ENCODE measurements around the gene ARIH1. TPM values are rescaled to one million over a fixed set of nuclear protein-coding genes. Genes with fewer than 3 reads are reported as not detected.

ARIH1 gene
- polyA plus RNA-seq, 3 donors: 13.0 to 31.7 (median 25.0) TPM

- WGBS, 3 donors: 61 to 76% (median 74%) methylated on average over 3 of the region's 3 CpGs
- H3K27ac ChIP-seq (ENCODE audit: low read depth, low read length): no peak overlapping the region
Observed at GRCh38 chr15:72481015-72481659, 7.0 kb downstream of the ARIH1 start.

GRCh38 chr15:72482275-72482674, 8.1 kb downstream of the ARIH1 start:
- H3K27ac ChIP-seq (ENCODE audit: low read depth, low read length): no peak overlapping the region

GRCh38 chr15:72483279-72483678, 9.1 kb downstream of the ARIH1 start:
- no peak overlapping the region for H3K27ac ChIP-seq (ENCODE audit: low read depth, low read length)
- 81 to 92% (median 90%) methylated on average over 6 of the region's 6 CpGs for WGBS, 3 donors

- H3K27ac ChIP-seq (ENCODE audit: low read depth, low read length): no peak overlapping the region
- WGBS, 3 donors: 87 to 93% (median 89%) methylated on average over 3 of the region's 3 CpGs
Observed at GRCh38 chr15:72486144-72486543, 12.0 kb downstream of the ARIH1 start.

- no peak overlapping the region for H3K27ac ChIP-seq (ENCODE audit: low read depth, low read length)
- WGBS, 3 donors: 45 to 83% (median 80%) methylated on average over 1 of the region's 1 CpG
Observed at GRCh38 chr15:72487070-72487797, 13.1 kb downstream of the ARIH1 start.

GRCh38 chr15:72488558-72488957, 14.4 kb downstream of the ARIH1 start:
- 79 to 100% (median 97%) methylated on average over 2 of the region's 2 CpGs for WGBS, 3 donors

GRCh38 chr15:72489943-72490554, 15.9 kb downstream of the ARIH1 start:
- 68 to 96% (median 96%) methylated on average over 7 of the region's 7 CpGs for WGBS, 3 donors
- no peak overlapping the region for H3K27ac ChIP-seq (ENCODE audit: low read depth, low read length)

More at GRCh38 chr15:72488558-72488957, 14.4 kb downstream of the ARIH1 start:
- no peak overlapping the region for H3K27ac ChIP-seq (ENCODE audit: low read depth, low read length)

- 27 to 39% (median 34%) methylated on average over 2 of the region's 2 CpGs for WGBS, 3 donors
- H3K27ac ChIP-seq (ENCODE audit: low read depth, low read length): no peak overlapping the region
Observed at GRCh38 chr15:72491768-72492167, 17.6 kb downstream of the ARIH1 start.

- H3K27ac ChIP-seq (ENCODE audit: low read depth, low read length): no peak overlapping the region
Observed at GRCh38 chr15:72492733-72493132, 18.6 kb downstream of the ARIH1 start.

GRCh38 chr15:72493220-72493619, 19.1 kb downstream of the ARIH1 start:
- 51 to 80% (median 71%) methylated on average over 2 of the region's 2 CpGs for WGBS, 3 donors
- no peak overlapping the region for H3K27ac ChIP-seq (ENCODE audit: low read depth, low read length)

- 90 to 95% (median 95%) methylated on average over 3 of the region's 3 CpGs for WGBS, 3 donors
- no peak overlapping the region for H3K27ac ChIP-seq (ENCODE audit: low read depth, low read length)
Observed at GRCh38 chr15:72495007-72495406, 20.9 kb downstream of the ARIH1 start.

- 80 to 92% (median 91%) methylated on average over 2 of the region's 2 CpGs for WGBS, 3 donors
- H3K27ac ChIP-seq (ENCODE audit: low read depth, low read length): no peak overlapping the region
Observed at GRCh38 chr15:72496783-72497182, 22.7 kb downstream of the ARIH1 start.

- 63 to 88% (median 78%) methylated on average over 1 of the region's 1 CpG for WGBS, 3 donors
- H3K27ac ChIP-seq (ENCODE audit: low read depth, low read length): no peak overlapping the region
Observed at GRCh38 chr15:72497402-72497801, 23.3 kb downstream of the ARIH1 start.

GRCh38 chr15:72502220-72502809, 28.2 kb downstream of the ARIH1 start:
- H3K27ac ChIP-seq (ENCODE audit: low read depth, low read length): no peak overlapping the region
- WGBS, 3 donors: 59 to 78% (median 60%) methylated on average over 5 of the region's 5 CpGs

GRCh38 chr15:72503147-72503546, 29.0 kb downstream of the ARIH1 start:
- H3K27ac ChIP-seq (ENCODE audit: low read depth, low read length): no peak overlapping the region
- WGBS, 3 donors: 28 to 63% (median 29%) methylated on average over 1 of the region's 1 CpG

- WGBS, 3 donors: 49 to 98% (median 91%) methylated on average over 1 of the region's 1 CpG
- H3K27ac ChIP-seq (ENCODE audit: low read depth, low read length): no peak overlapping the region
Observed at GRCh38 chr15:72507402-72508092, 33.4 kb downstream of the ARIH1 start.

GRCh38 chr15:72509484-72509883, 35.4 kb downstream of the ARIH1 start:
- H3K27ac ChIP-seq (ENCODE audit: low read depth, low read length): no peak overlapping the region
- 93 to 98% (median 97%) methylated on average over 4 of the region's 4 CpGs for WGBS, 3 donors

- WGBS, 3 donors: 77 to 84% (median 79%) methylated on average over 4 of the region's 4 CpGs
- no peak overlapping the region for H3K27ac ChIP-seq (ENCODE audit: low read depth, low read length)
Observed at GRCh38 chr15:72511536-72511935, 37.4 kb downstream of the ARIH1 start.

All from adipose tissue (tissue), 3 donors.